Muscle layer of colon (tissue), 2 donors: ENCODE data around the gene RAB11FIP5.

Source experiments
- H3K27ac ChIP-seq: one replicate; pipeline ENCODE4 v1.7.0; 2013; ENCODE audit warnings: low read depth, mild to moderate bottlenecking, low read length, moderate library complexity
- H3K27me3 ChIP-seq, 2 donors: one replicate each; pipeline ENCODE4 v1.7.0; 2013; ENCODE audit warnings: low read length in 2 of 2, mild to moderate bottlenecking in 2 of 2; ENCODE audit not compliant: insufficient read depth in 2 of 2, control insufficient read depth in 1 of 2
- H3K36me3 ChIP-seq: one replicate; pipeline ENCODE4 v1.7.0; 2013; ENCODE audit warnings: mild to moderate bottlenecking, low read length; ENCODE audit not compliant: insufficient read depth
- H3K4me1 ChIP-seq: one replicate; pipeline ENCODE4 v1.7.0; 2013; ENCODE audit warnings: mild to moderate bottlenecking, low read length; ENCODE audit not compliant: insufficient read depth
- H3K4me3 ChIP-seq, 2 donors: one replicate each; pipeline ENCODE4 v1.7.0; 2013; ENCODE audit warnings: low read length in 2 of 2, low read depth in 1 of 2, mild to moderate bottlenecking in 1 of 2, moderate library complexity in 1 of 2
- H3K9ac ChIP-seq: one replicate; pipeline ENCODE4 v1.7.0; 2013; ENCODE audit warnings: low read length
- H3K9me3 ChIP-seq: one replicate; pipeline ENCODE4 v1.7.0; 2013; ENCODE audit warnings: mild to moderate bottlenecking, low read length
- donor health status: abdominal sarcoma.
- donor health status: Adenocarcinoma of cecum.

The RAB11FIP5 gene, protein sequence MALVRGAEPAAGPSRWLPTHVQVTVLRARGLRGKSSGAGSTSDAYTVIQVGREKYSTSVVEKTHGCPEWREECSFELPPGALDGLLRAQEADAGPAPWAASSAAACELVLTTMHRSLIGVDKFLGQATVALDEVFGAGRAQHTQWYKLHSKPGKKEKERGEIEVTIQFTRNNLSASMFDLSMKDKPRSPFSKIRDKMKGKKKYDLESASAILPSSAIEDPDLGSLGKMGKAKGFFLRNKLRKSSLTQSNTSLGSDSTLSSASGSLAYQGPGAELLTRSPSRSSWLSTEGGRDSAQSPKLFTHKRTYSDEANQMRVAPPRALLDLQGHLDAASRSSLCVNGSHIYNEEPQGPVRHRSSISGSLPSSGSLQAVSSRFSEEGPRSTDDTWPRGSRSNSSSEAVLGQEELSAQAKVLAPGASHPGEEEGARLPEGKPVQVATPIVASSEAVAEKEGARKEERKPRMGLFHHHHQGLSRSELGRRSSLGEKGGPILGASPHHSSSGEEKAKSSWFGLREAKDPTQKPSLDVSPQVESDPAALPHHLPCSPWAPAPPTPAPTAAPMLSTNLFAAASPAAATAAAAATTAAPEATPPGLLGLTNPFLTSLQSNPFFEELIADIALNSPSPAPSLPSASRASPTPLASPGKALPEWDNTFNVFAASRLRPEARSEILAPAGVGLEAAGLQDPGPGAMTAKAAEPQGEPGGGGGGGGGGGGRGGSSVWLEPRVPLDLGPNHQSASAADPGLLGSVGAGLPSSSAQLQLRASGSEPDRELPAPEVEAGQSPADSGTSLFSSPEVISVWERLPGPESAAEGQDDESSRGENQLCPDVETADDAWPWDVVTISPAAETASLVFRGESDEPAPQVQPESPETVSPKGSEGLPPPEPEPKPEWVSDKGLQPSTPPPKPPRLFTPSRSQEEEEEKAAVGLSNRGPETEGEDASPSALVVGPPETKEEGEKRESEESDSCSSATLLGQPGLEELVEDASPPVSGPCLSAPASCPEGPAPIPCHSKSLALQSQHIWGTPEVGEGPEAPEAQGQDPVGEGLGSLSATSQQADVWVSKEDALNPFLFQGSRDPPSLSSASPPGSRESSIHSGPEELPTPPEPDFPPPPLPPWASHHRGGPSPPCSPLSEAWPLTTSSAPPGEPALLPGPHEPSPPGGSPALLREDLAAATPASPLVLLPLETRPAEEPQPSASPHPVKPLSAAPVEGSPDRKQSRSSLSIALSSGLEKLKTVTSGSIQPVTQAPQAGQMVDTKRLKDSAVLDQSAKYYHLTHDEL (N-terminal part only)

DNA sequence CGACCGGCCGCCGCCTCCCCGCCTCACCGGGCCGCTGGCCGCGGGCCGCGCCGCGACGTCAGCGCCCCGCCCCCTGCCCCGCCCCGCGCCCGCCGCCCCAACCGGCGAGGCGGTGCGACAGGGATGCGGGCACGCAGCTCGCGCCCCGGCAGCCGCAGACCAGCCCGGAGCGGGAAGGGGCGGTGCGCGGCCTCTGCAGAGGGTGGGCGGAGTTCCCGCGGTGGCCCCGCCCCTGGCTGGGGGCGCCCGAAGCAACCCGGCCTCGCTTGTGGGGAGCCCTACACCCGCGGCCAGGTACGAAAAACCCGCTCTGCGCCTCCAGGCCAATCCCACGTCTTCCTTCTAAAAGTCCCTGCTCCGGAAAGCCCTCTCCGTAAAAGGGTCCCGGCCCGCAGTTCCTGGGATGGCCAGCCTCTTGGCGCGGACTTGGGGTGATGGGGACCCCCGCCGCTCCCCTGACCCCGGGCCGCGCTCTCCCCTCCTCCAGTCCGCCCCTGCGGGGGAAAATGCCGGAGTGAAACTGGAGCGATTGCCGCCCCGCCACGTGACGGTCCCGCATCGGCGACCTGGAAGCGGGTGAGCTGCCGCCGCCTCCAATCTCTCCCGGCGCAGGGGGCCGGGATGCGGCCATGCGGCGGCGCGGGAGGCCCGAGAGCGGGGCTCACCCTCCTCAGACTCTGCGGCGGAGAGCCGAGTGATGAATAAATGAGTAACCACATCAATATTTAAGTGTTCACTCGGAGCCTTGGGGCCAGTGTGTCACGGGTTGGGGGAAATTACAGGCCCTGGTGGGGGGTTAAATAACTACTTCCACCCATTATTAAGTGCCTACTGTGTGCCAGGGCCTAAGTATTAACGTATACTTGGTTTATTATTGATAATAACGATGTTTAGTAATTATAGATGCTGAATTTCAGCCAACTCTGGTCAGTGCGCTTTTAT is at the start of gene RAB11FIP5:
Gene RAB11FIP5, minus strand, starts transcription at position 36 of the 942 bp plus-strand sequence. CDS start 171 bp downstream, outside the sequence.
- no peaks in the 10 kb centered on the region for H3K36me3 ChIP-seq
- peak within 1 kb of the TSS; percentile 88 for H3K27ac ChIP-seq
- H3K4me3 ChIP-seq, result peak within 1 kb of the TSS; percentile 84 to 90
- H3K9ac ChIP-seq, result peak within 1 kb of the TSS; percentile 78
- no peaks in the 10 kb centered on the region for H3K9me3 ChIP-seq
- H3K27me3 ChIP-seq, result no peaks in the 10 kb centered on the region
- H3K4me1 ChIP-seq, result peaks cover 20% of the 10 kb centered on the region

DNA sequence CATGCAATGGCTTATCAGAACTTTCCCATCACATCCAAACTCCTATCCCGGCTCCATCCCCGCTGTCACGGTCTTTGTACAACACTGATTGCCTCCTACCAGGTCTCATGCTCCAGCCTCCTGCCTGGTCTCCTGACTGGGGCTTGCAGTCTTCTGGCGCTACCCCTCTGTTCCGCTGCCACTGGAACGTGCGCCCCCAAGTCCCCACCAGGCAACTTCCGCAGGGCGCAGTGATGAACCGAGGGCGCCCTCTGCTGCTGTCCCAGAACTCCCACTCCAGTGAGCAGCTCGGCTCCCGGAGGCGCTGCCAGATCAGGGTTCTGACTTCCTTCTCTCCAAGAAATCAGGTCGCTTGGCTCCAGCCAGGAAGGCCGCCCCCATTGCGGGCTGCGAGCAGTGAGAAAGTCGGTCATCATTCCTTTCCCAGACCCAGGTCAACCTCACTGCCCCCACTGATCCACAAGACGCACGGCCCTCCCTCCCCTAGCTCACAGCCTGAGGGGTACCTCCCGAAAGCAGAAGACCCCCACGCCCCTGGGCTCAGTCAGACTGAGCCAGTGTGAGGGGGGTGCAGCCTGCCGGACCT is 43.9 kb upstream of the RAB11FIP5 start:
- no peaks in the 10 kb centered on the region for H3K36me3 ChIP-seq
- no peak overlapping the region for H3K27ac ChIP-seq
- no peaks in the 10 kb centered on the region for H3K4me1 ChIP-seq
- H3K4me3 ChIP-seq, result no peak overlapping the region
- H3K9me3 ChIP-seq, result no peaks in the 10 kb centered on the region
- no peak overlapping the region for H3K9ac ChIP-seq
- H3K27me3 ChIP-seq, result peaks cover 0 to 8% of the 10 kb centered on the region in 2 donors

DNA sequence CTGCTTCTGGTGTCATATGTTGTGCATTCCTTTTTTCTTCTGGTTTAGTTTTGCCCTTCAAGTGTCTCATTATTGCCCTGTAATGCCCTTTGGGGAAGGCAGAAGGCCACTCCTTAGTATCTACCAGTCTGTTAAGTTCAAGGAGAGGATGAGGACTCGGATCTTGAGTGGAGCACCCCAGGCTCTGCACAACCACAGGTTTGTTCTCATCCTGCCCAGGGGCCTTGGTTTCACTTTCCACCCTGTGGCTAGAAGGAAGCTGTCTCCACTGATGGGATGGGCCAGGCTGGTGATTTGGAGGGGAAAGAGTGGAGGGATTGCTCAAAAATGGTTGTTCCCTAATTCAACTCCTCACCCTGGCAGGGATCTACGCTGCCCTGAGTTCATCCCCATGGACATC is 30.2 kb upstream of the RAB11FIP5 start:
- H3K36me3 ChIP-seq, result no peaks in the 10 kb centered on the region
- no peaks in the 10 kb centered on the region for H3K27me3 ChIP-seq
- no peaks in the 10 kb centered on the region for H3K4me1 ChIP-seq
- H3K9me3 ChIP-seq, result no peaks in the 10 kb centered on the region
- no peak overlapping the region for H3K4me3 ChIP-seq
- H3K27ac ChIP-seq, result no peak overlapping the region
- no peak overlapping the region for H3K9ac ChIP-seq

DNA sequence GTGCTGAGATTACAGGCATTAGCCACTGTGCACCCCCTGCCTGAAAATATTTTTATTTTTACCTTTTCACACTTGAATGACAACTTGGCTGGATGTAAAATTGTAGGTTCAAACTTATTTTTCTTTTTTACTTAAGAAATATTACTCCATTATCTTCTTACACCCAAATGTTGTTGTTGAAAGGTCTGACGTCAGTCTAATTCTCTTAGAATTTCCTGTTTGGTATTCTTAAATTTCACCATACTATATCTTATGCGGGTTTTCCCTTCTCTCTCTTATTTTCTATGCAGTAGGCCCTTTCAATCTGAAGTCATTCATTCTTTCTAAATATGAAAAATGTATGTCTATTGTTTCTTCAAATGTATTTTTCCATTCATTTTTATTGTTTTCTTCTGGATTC is 29.1 kb upstream of the RAB11FIP5 start:
- Histone ChIP-seq H3K4me3 (no peak overlapping the region), H3K27me3 (no peaks in the 10 kb centered on the region), H3K4me1 (no peaks in the 10 kb centered on the region), H3K27ac (no peak overlapping the region), H3K9me3 (no peaks in the 10 kb centered on the region), H3K36me3 (no peaks in the 10 kb centered on the region), H3K9ac (no peak overlapping the region)

DNA sequence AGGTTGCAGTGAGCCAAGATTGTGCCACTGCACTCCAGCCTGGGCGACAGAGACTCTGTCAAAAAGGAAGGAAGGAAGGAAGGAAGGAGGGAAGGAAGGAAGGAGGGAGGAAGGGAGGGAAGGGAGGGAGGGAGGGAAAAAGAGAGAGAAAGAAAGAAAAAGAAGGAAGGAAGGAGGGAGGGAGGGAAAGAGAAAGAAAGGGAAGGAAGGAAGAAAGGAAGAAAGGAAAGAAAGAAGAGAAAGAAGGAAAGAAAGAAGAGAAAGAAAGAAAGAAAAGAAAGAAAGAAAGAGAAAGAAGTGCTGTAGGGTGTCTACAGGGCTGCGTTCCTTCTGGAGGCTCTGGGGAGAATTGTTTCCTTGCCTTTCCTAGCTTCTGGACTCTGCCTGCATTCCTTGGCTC is 22.5 kb upstream of the RAB11FIP5 start:
- no peaks in the 10 kb centered on the region for H3K36me3 ChIP-seq
- H3K27me3 ChIP-seq, result no peaks in the 10 kb centered on the region
- H3K9me3 ChIP-seq, result no peaks in the 10 kb centered on the region
- no peak overlapping the region for H3K27ac ChIP-seq
- H3K4me3 ChIP-seq, result no peak overlapping the region
- H3K9ac ChIP-seq, result no peak overlapping the region
- H3K4me1 ChIP-seq, result no peaks in the 10 kb centered on the region

DNA sequence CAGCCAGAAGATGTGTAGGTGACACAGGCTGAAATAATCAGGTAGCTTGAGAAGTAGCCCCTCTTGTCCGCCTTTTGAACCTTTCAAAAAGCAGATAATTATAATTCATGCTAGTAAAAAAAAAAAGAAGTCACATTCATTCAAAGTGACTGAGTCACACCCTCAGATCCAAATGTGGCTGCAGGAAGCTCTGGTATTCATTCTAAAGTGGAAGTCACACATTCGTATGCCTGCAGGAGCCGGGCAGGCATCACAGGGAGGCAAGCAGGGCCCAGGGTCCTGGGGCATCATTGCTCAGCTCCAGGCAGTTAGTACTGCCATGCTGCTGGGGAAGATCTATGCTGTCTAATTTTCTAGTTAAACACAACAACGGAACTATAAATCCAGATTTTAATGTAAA is 21.7 kb upstream of the RAB11FIP5 start:
- H3K36me3 ChIP-seq, result no peaks in the 10 kb centered on the region
- no peaks in the 10 kb centered on the region for H3K4me1 ChIP-seq
- H3K9ac ChIP-seq, result no peak overlapping the region
- no peak overlapping the region for H3K27ac ChIP-seq
- H3K4me3 ChIP-seq, result no peak overlapping the region
- H3K27me3 ChIP-seq, result no peaks in the 10 kb centered on the region
- H3K9me3 ChIP-seq, result no peaks in the 10 kb centered on the region

DNA sequence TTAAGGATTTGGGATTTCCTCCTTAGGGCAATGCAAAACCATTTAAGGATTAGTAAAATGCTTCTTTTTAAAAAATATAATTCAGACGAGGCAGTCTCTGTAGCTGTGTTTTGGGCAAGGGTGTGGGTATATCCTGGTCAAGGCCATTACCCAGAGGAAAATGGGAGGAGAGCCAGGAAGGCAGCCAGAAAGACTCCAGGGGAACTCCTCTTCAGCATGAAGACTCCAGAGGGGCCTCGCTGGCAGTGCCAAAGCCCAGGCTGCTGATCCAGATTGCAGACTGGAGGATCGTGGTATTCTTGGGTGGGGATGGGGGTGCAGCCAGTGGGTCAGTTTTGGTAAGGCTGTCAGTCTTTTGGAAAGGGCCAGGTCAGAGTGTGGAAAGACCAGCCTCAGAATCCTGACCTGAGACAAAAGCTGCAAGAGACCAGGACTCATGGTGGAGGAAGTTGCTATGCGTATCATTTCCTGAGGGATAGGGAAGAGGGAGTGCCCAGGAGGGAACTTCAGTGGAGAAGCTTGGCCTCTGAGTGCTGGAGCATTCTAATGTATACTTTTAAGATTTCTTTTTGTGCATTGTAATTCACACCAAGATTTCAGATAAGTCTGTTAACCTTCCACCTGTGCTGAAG is 20.9 kb upstream of the RAB11FIP5 start:
- H3K9ac ChIP-seq, result no peak overlapping the region
- H3K9me3 ChIP-seq, result no peaks in the 10 kb centered on the region
- H3K27ac ChIP-seq, result no peak overlapping the region
- H3K4me3 ChIP-seq, result no peak overlapping the region
- H3K36me3 ChIP-seq, result no peaks in the 10 kb centered on the region
- H3K27me3 ChIP-seq, result no peaks in the 10 kb centered on the region
- no peaks in the 10 kb centered on the region for H3K4me1 ChIP-seq

DNA sequence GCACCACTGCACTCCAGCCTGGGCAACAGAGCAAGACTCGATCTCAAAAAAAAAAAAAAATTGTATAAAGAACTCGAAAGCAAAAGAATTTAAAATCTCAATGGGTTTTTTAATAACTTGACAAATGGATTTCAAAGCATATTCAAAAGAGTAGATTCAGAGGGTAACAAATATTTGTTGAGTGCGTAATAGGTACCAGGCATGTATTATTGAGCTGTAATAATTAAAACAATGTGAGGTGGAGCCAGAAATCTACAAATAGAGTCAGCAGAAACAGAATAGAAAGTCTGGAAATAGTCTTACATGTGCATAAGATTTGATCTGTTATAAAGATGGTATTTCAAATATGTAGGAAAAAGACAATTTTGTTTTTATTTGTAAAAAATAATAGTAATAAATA is 19.1 kb upstream of the RAB11FIP5 start:
- H3K9me3 ChIP-seq, result no peaks in the 10 kb centered on the region
- no peak overlapping the region for H3K9ac ChIP-seq
- no peaks in the 10 kb centered on the region for H3K27me3 ChIP-seq
- no peak overlapping the region for H3K27ac ChIP-seq
- no peaks in the 10 kb centered on the region for H3K36me3 ChIP-seq
- H3K4me1 ChIP-seq, result no peaks in the 10 kb centered on the region
- no peak overlapping the region for H3K4me3 ChIP-seq

DNA sequence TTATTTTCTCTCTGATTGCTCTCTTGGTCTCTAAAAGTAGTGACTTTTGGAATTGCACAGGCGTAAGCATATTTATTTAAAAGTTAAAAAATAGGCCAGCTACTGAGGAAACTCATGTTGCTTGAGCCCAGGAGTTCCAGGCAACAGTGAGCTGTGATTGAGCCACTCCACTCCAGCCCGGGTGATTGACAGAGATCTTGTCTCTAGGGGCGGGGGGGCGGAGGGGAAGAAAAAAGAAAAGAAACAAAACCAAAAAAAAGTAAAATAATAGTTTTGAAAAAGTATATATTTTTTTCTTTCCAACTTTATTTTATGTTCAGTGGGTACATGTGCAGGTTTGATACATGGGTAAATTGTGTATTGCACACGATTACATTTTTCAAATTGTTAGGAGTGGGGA is 18.0 kb upstream of the RAB11FIP5 start:
- no peak overlapping the region for H3K27ac ChIP-seq
- H3K27me3 ChIP-seq, result no peaks in the 10 kb centered on the region
- no peaks in the 10 kb centered on the region for H3K9me3 ChIP-seq
- no peak overlapping the region for H3K9ac ChIP-seq
- H3K36me3 ChIP-seq, result no peaks in the 10 kb centered on the region
- no peak overlapping the region for H3K4me3 ChIP-seq
- no peaks in the 10 kb centered on the region for H3K4me1 ChIP-seq
